NB4 (cell line): ENCODE results near the gene NCR1.

ENCODE experiments used
- POLR2A ChIP-seq: IDR thresholded peaks from 2 replicates; pipeline ENCODE4 v1.6.1; 2011; ENCODE audit warnings: mild to moderate bottlenecking; ENCODE audit not compliant: insufficient read length; ENCODE audit errors: extremely low read depth
- TF ChIP-seq, protein P1 (sequence below): IDR thresholded peaks from one replicate; pipeline ENCODE4 v1.5.1; 2012; ENCODE audit warnings: low read depth, low read length

DNA sequence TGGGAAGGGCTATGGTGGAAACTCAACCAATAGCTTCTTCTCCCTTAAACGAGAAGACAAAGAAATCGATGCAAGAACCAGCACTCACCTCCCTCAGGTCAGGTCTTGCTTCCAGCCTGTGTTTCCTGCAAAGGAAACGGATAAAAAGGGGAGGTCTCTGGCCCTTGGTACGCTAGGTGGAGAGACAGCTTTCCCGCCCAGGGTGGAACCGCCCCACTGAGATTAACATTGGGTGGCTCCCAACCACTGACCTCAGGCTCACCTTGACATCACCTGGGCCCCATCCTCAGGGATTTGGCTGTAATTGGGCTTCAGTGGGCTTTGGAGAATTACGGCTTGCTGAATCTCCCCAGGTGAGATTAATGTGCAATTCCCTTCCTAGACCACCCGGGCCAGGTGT is 41.4 kb downstream of the NCR1 start, which contains the start of gene NLRP7:
- TF ChIP-seq POLR2A, result no peak
- TF ChIP-seq, protein P1, sequence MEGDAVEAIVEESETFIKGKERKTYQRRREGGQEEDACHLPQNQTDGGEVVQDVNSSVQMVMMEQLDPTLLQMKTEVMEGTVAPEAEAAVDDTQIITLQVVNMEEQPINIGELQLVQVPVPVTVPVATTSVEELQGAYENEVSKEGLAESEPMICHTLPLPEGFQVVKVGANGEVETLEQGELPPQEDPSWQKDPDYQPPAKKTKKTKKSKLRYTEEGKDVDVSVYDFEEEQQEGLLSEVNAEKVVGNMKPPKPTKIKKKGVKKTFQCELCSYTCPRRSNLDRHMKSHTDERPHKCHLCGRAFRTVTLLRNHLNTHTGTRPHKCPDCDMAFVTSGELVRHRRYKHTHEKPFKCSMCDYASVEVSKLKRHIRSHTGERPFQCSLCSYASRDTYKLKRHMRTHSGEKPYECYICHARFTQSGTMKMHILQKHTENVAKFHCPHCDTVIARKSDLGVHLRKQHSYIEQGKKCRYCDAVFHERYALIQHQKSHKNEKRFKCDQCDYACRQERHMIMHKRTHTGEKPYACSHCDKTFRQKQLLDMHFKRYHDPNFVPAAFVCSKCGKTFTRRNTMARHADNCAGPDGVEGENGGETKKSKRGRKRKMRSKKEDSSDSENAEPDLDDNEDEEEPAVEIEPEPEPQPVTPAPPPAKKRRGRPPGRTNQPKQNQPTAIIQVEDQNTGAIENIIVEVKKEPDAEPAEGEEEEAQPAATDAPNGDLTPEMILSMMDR, result no peak
